Measurements from ENCODE around the gene MAGEB18.

The MAGEB18 gene

GRCh38 chrX:26138274-26138673 is at the start of gene MAGEB18:
TSS of gene MAGEB18 (plus strand) at chrX:26138343. CDS start at chrX:26138986, 643 bp downstream.
- DNase-seq (ENCODE audit: extremely low spot score, insufficient read length, low read depth) (no peak), FAIRE-seq (no peak)

DNA sequence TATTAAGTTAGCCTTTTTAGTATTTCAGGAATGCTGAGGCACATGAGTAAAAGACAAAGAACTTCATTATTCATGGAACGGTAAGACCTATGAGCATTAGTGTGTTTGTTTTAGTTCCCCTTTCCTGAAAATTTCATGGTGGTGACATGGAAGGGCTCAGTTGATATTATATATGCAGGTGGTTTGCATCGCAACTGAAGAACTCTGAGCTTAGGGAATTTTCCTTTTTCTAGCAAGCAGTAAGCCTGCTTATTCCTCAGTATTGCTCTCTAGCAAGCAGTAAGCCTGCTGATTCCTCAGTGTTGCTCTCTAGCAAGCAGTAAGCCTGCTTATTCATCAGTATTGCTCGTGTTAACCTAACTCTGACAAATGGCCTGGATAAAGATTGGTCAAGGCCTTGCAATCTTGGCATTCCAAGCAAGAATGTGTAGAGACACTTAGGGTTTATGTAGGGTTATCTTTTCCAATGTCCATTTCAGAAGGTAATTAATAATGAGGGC is 37.7 kb upstream of the MAGEB18 start:
- DNase-seq (ENCODE audit: extremely low spot score, insufficient read length, low read depth) (no peak), FAIRE-seq (no peak)

- FAIRE-seq: no peak
- DNase-seq (ENCODE audit: extremely low spot score, insufficient read length, low read depth): no peak
Measured at GRCh38 chrX:26109142-26109541, 29.0 kb upstream of the MAGEB18 start.

DNA sequence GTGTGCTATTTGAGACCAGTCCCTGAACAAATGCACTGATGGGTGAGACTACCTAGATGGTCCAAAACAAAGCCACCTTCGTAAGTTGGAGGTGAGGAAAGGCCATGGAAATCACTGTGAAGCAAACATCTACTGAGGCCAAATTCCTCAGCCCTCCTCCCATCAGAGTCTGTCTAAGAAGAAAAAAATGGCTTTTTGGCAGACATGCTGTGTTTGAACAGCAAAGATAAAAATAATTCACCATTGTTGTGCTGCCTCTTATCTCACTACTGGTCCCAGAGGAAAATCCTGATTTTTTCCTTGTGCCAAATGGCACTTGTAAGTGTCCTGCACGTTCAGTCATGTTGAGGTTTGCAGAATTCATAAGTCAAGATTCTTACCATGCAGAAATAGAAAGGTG is 7.9 kb downstream of the MAGEB18 start:
- no peak for FAIRE-seq

DNA sequence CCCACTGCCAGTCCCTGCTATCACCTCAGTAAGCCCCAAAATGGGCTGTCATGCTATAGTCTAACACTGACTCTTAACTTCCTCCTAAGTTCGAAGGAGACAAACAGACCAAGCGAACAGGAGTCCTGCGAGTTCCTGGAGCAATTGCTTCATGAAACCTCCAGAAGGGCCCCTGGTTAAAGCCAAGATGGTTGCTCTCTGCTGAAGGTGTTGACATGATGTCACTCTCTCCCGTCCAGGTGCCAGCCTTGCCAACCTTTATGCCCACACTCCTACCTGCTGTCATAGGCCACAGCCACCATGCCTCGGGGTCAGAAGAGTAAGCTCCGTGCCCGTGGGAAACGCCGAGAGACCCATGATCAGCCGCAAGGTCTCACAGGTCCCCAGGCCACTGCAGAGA is 22.2 kb downstream of the MAGEB18 start, which contains the start of gene MAGEB6B:
MAGEB6B (plus strand) TSS at position 301 of the 400 bp plus-strand sequence; CDS start at position 301, 0 bp downstream.
- FAIRE-seq: no peak
- DNase-seq (ENCODE audit: extremely low spot score, insufficient read length, low read depth): no peak

More for the DNA sequence above, 7.9 kb downstream of the MAGEB18 start:
- DNase-seq (ENCODE audit: extremely low spot score, insufficient read length, low read depth): no peak

Measured in GM18507 (cell line).